RWPE1 (cell line): ENCODE results near the gene BLACAT1.

Source experiments
- CTCF ChIA-PET: fragments of 350-600 bp; sonication (Branson Sonifier 250); formaldehyde crosslinking; extraction: SDS; loops from one replicate; lab custom pipeline; 2021; lab: Yijun Ruan, JAX
- POLR2A ChIA-PET: fragments of 400-600 bp; formaldehyde crosslinking; extraction: SDS; loops from one replicate; lab custom pipeline; 2020; ENCODE audit warnings: antibody characterized with exemption; ENCODE audit not compliant: low non-redundant PET; lab: Yijun Ruan, JAX
- DNase-seq: peaks from one replicate; pipeline ENCODE4 v3.0.0; 2012; ENCODE audit warnings: low spot score
- H3K27ac ChIP-seq: fragments of 450-650 bp; 2 replicates; pipeline ENCODE4 v1.5.1; 2017
- CTCF ChIP-seq: fragments of 450-650 bp; conservative IDR thresholded peaks from 2 replicates; pipeline ENCODE4 v1.5.1; 2017; ENCODE audit warnings: low read depth, mild to moderate bottlenecking

BLACAT1 gene

GRCh38 chr1:205456868-205457745, 1.3 kb upstream of the BLACAT1 start:
- H3K27ac ChIP-seq = no peak overlapping the region
- no peak for TF ChIP-seq CTCF
- CTCF ChIA-PET = interaction anchor here (0.6 to 3.6 kb wide), 10 partner anchors 17 to 365 kb away, joined by 3 to 27 read pairs (median 3); no protein-coding TSS in a partner anchor
- POLR2A ChIA-PET = no interaction called here
- no peak for DNase-seq

DNA sequence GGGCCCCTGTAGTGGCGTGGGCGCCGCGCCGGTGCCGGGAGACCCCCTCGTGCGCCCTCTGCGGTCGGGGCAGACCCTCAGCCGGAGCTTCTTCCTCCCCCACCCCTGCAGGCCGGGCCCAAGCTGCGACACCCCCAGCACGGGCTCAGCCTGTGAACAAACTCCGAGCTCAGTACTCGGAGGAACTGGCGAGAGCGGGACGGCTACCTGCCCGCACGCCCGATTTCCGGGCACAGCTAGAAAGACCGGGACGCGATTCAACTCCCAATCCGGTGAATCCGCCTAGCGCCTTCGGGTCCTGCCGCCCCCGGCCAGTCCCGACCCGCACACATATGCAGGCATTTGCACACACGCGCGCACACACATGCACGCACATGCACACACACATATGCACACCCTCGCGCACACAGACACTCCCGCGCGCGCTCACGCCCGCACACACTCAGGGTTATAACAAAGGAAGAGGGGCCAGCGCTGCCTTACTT, 580 bp upstream of the BLACAT1 start:
- H3K27ac ChIP-seq = no peak overlapping the region
- no peak for TF ChIP-seq CTCF
- DNase-seq = no peak
- CTCF ChIA-PET = interaction anchor here (0.6 to 3.6 kb wide), 11 partner anchors 10 to 364 kb away, joined by 3 to 27 read pairs (median 3); no protein-coding TSS in a partner anchor
- POLR2A ChIA-PET = no interaction called here

GRCh38 chr1:205454903-205455335, 926 bp downstream of the BLACAT1 start:
- POLR2A ChIA-PET = no interaction called here
- CTCF ChIA-PET = interaction anchor here (1.0 to 1.1 kb wide), 2 partner anchors 24 to 30 kb away, joined by 3 to 4 read pairs; no protein-coding TSS in a partner anchor
- no peak overlapping the region for H3K27ac ChIP-seq
- no peak for DNase-seq
- TF ChIP-seq CTCF = no peak

- ChIA-PET CTCF (interaction anchor here (0.6 to 1.1 kb wide), 2 partner anchors 26 to 1417 kb away, joined by 3 read pairs; no protein-coding TSS in a partner anchor), POLR2A (no interaction called here)
- DNase-seq = no peak
Measured at GRCh38 chr1:205453466-205453865, 2.4 kb downstream of the BLACAT1 start.

DNA sequence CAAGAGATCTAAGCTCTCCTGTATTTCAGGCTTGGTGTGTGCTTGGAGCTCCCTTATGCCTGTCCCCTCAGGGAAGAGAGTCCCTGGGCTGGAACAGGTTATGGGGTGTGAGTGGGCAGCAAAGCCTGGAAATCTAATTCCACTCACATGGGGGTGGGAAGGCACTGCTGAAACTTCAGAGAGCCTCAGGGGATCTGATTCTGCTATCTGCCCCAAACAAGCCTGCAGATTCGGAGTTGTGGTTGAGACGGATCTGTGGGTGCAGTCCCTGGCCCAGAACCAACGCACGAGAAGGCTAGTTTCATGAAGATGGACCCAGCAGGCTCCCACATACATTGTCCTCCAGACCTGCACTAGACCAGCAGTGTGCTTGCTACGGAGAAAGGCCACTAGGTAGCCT, 2.9 kb downstream of the BLACAT1 start:
- TF ChIP-seq CTCF = no peak
- ChIA-PET CTCF (interaction anchor here (0.6 to 1.4 kb wide), 6 partner anchors 12 to 1416 kb away, joined by 3 to 13 read pairs (median 4); no protein-coding TSS in a partner anchor), POLR2A (no interaction called here)
- DNase-seq = no peak
- no peak overlapping the region for H3K27ac ChIP-seq

More at GRCh38 chr1:205453466-205453865, 2.4 kb downstream of the BLACAT1 start:
- H3K27ac ChIP-seq = no peak overlapping the region
- TF ChIP-seq CTCF = no peak

- DNase-seq = no peak
- ChIA-PET POLR2A (interaction anchor here (0.6 kb wide), 1 partner anchor 333 kb away, joined by 5 read pairs; no protein-coding TSS in a partner anchor), CTCF (interaction anchor here (0.7 to 1.4 kb wide), 6 partner anchors 11 to 116 kb away, joined by 3 to 13 read pairs (median 4); no protein-coding TSS in a partner anchor)
- H3K27ac ChIP-seq = no peak overlapping the region
- no peak for TF ChIP-seq CTCF
Measured at GRCh38 chr1:205452364-205452763, 3.5 kb downstream of the BLACAT1 start.
